OCI-LY7 (cell line): ENCODE results near the gene FOLH1.
"Not testable (repeated sequence)": the region's sequence is repeated elsewhere in the genome, so short reads cannot be mapped to it uniquely, and the experiment has no call there.

ENCODE experiments used
- EZH2phosphoT487 ChIP-seq: fragments of 200-600 bp; sonication (generic); IDR thresholded peaks from 2 replicates; pipeline ENCODE4 v1.6.1; 2018; ENCODE audit warnings: low read depth, borderline replicate concordance, mild to moderate bottlenecking, mixed run types, antibody characterized with exemption, low read length, moderate library complexity, mixed read lengths
- TF ChIP-seq, protein P1 (sequence below): fragments of 200-600 bp; sonication (generic); conservative IDR thresholded peaks from 2 replicates; pipeline ENCODE4 v1.5.1; 2014; ENCODE audit warnings: mild to moderate bottlenecking, antibody characterized with exemption, low read length, moderate library complexity, mixed read lengths

DNA sequence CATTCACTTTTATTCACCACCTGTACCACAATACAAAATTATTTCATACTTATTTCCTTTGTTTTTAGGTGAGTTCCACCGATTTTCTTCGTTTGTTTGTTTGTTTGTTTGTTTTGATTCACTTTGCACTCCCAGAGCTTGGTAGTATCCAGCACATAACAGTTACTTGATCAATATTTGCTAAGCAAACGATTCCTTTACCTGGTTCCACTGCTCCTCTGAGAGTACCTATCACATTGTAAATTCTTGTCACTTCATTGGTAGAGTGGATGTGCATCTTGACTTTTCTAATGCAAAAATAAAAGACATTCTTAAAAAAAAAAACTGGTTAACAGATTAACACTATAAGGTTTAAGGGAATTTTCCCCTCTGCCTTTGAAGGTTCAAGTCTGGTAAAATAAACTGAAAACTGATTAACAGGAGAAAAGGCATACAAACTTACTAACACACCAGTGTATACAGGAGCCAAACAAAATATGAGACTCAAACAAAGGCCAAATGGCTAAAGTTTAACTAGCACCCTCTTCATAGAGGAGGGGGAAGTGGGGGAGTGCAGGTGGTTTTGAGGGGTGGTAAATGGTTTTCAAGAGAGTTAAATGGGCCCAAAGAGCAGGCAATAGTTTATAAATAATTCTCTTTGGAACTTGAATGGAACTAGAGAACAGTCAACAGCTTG is 33.6 kb downstream of the FOLH1 start:
- TF ChIP-seq, protein P1, sequence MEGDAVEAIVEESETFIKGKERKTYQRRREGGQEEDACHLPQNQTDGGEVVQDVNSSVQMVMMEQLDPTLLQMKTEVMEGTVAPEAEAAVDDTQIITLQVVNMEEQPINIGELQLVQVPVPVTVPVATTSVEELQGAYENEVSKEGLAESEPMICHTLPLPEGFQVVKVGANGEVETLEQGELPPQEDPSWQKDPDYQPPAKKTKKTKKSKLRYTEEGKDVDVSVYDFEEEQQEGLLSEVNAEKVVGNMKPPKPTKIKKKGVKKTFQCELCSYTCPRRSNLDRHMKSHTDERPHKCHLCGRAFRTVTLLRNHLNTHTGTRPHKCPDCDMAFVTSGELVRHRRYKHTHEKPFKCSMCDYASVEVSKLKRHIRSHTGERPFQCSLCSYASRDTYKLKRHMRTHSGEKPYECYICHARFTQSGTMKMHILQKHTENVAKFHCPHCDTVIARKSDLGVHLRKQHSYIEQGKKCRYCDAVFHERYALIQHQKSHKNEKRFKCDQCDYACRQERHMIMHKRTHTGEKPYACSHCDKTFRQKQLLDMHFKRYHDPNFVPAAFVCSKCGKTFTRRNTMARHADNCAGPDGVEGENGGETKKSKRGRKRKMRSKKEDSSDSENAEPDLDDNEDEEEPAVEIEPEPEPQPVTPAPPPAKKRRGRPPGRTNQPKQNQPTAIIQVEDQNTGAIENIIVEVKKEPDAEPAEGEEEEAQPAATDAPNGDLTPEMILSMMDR = not testable (repeated sequence)
- TF ChIP-seq EZH2phosphoT487 = not testable (repeated sequence)
